HG02642 (cell line): ENCODE measurements around the gene KIF6.
"Not testable (repeated sequence)": the region's sequence is repeated elsewhere in the genome, so short reads cannot be mapped to it uniquely, and the experiment has no call there.

ENCODE experiments used
- ATAC-seq: cut with Tn5 transposase; IDR thresholded peaks from one replicate; pipeline ENCODE4 v1.9.1; 2021; ENCODE audit warnings: mild to moderate bottlenecking; ENCODE audit not compliant: unreplicated experiment, poor library complexity

Gene KIF6

GRCh38 chr6:39309942-39310531 lies 415.2 kb downstream of the KIF6 start:
- ATAC-seq: peak; percentile 62

GRCh38 chr6:39307462-39307861 lies 417.7 kb downstream of the KIF6 start:
- no peak for ATAC-seq

- ATAC-seq: no peak
Measured at GRCh38 chr6:39304951-39305350, 420.3 kb downstream of the KIF6 start.

- no peak for ATAC-seq
Measured at GRCh38 chr6:39303425-39304153, 421.6 kb downstream of the KIF6 start.

GRCh38 chr6:39302669-39303424 lies 422.4 kb downstream of the KIF6 start:
- peak; percentile 80 for ATAC-seq

GRCh38 chr6:39302011-39302410 lies 423.2 kb downstream of the KIF6 start:
- no peak for ATAC-seq

GRCh38 chr6:39301606-39302005 lies 423.6 kb downstream of the KIF6 start:
- ATAC-seq: no peak

- ATAC-seq: no peak
Measured at GRCh38 chr6:39300739-39301138, 424.5 kb downstream of the KIF6 start.

- no peak for ATAC-seq
Measured at GRCh38 chr6:39298061-39298460, 427.1 kb downstream of the KIF6 start.

- ATAC-seq: no peak
Measured at GRCh38 chr6:39296745-39297640, 428.2 kb downstream of the KIF6 start.

GRCh38 chr6:39295611-39296011 lies 429.6 kb downstream of the KIF6 start:
- no peak for ATAC-seq

GRCh38 chr6:39294899-39295298 lies 430.3 kb downstream of the KIF6 start:
- ATAC-seq: no peak

GRCh38 chr6:39294133-39294532 lies 431.1 kb downstream of the KIF6 start:
- no peak for ATAC-seq

- ATAC-seq: no peak
Measured at GRCh38 chr6:39292637-39293036, 432.6 kb downstream of the KIF6 start.

GRCh38 chr6:39289490-39289889 lies 435.7 kb downstream of the KIF6 start:
- ATAC-seq: no peak

- ATAC-seq: no peak
Measured at GRCh38 chr6:39287601-39288000, 437.6 kb downstream of the KIF6 start.

- not testable (repeated sequence) for ATAC-seq
Measured at GRCh38 chr6:39286596-39286995, 438.6 kb downstream of the KIF6 start.

GRCh38 chr6:39282774-39283173 lies 442.4 kb downstream of the KIF6 start:
- ATAC-seq: no peak

GRCh38 chr6:39281312-39281980 lies 443.8 kb downstream of the KIF6 start:
- ATAC-seq: no peak

GRCh38 chr6:39280247-39280731 lies 444.9 kb downstream of the KIF6 start:
- no peak for ATAC-seq
